RKO (cell line): ENCODE results near the gene RGS7.
"Not testable (repeated sequence)": the region's sequence is repeated elsewhere in the genome, so short reads cannot be mapped to it uniquely, and the experiment has no call there.

Experiments used
- DNase-seq: peaks from one replicate; pipeline ENCODE4 v3.0.0-alpha.2; 2016; ENCODE audit warnings: low spot score

Gene RGS7

DNA sequence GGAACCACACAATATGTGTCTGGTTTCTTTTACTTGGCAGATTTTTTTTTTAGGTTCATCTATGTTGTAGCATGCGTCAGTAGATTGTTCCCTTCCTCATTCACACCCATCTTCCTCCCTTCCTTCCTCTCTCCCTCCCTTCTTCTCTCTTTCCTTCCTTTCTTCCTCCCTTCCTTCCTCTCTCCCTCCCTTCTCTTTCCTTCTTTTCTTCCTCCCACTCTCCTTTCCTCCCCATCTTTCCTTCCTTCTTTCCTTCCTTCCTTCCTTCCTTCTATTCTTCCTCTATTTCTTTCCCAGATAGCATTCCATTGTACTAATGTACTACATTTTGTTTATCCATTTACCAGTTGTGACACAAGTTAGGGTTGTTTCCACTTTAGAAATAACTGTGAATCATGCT is 218.0 kb downstream of the RGS7 start:
- no peak for DNase-seq

DNA sequence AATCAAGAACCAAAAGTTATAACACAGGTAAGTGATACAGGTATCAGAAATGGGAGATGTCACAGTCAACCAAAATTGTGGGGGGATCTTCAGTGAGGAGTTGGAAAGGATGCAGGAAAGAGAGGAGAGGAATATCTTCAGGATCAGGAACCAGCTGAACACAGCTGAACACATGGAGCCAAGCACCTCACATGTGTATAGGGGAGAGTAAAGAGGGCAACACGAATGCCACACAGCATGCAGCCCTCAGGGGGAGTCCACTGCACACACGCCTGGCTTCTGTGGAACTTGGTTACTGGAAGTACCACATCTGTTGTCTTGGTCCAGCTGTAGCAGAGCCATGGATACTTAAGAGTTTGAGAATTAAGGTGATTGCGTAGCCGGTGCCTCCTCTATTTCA is 218.8 kb downstream of the RGS7 start:
- DNase-seq: no peak

DNA sequence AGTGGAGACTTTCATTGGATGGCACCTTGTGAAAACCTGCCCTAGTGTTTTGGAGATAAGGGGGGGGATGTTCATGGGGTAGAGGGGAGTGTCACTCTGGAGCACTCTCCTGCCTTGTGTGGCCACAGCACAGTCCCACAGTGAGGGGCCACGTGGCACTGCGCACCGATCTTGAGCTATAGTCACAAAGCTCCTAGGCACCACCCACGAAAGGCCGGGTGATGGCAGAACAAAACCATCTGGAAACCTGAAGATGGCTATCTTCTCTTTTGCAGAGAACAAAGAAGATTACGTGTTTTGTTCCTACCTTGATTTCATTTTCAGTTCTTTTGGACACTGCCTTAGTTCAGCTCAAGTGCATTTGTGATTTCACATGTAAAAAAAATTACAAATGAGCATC is 220.6 kb downstream of the RGS7 start:
- DNase-seq: no peak

DNA sequence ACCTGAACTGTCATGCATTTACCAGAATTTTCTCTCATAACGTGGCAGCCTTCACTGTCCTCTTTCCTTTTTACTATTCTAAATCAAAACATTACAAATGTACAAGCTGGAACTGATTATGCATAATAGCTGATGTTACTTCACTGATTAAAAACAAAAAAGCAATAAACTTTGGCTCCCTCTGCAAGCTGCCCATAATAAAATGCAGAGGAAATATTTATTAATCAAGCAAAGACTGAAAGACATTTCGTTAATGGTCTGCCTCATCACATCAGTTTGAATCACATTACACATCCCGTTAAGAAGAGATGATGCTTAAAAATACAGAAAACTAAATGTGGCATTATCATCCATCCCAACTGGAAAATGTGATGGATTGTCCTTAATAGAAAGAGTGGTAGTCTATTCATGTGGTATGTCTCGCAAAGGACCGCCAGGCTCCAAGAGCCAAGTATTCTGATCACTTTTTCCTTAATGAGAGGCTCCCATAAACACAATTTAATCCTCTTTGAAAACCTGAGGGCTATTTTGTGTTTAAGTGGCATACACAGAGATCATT is 225.3 kb downstream of the RGS7 start:
- DNase-seq: no peak

DNA sequence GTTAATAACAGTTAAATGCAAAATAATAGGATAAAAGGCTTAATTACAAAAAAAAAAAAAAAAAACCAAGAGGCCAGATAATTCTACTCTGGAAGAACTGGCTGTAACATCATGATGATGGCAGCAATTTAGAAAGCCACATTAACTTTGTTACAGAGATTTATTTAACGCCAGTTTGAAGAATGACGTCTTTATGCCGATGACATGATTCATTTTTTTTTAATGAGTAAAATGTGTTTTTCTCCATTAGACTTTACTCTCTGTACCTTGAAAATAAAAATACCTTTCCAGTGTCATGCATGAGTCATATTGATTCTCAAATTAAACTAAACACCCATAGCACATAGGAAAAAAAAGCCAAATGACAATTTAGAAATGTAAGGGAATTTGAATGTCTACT is 226.1 kb downstream of the RGS7 start:
- DNase-seq: no peak

DNA sequence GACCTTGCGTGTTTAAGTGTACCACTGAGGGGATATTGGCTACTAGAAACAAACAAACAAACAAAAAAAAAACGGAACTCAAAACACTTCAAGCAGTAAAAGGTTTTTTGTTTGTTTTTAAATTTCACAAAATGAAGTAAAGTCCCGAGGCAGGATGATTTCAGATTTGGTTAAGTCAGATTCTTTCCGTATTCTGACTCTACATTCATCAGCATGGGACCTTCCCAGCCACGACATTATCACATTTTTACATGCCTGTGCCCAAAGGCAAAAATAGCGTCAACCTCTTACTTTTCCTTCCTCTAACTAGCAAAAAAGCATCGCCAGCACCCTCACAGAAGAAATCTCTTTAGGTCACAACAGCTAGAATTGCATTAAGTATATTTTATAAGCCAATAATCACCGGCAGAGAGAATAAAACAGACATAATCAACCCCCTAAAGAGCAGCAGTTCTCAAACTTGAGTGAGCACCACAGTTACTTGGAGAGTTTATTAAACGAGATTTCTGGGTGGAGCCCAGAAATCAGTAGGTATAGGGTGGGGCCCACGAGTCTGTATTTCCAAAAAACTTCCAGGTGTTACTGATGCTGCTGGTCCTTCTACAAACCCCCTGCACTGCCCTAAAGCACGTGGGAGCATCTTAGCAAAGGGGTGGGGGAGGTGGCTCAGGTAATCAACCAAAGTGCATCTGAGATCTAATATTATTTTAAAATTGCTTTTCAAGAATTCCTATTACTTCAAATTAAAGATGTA is 227.6 kb downstream of the RGS7 start:
- DNase-seq: no peak

GRCh38 chr1:241125286-241125685 is 231.7 kb downstream of the RGS7 start:
- DNase-seq: no peak

GRCh38 chr1:241118049-241118448 is 239.0 kb downstream of the RGS7 start:
- no peak for DNase-seq

DNA sequence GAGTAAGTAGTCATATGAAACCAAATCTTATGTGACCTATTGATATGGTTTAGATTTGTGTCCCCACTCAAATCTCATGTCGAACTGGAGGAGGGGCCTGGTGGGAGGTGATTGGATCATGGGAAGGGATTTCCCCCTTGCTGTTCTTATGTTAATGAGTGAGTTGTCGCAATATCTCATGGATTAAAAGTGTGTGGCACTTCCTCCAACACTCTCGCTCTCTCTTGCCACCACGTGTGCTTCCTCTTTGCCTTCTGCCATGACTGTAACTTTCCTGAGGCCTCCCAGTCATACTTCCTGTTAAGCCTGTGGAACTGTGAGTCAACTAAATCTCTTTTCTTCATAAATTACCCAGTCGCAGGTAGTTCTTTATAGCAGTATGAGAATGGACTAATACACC is 241.2 kb downstream of the RGS7 start:
- DNase-seq: peak; percentile 2

DNA sequence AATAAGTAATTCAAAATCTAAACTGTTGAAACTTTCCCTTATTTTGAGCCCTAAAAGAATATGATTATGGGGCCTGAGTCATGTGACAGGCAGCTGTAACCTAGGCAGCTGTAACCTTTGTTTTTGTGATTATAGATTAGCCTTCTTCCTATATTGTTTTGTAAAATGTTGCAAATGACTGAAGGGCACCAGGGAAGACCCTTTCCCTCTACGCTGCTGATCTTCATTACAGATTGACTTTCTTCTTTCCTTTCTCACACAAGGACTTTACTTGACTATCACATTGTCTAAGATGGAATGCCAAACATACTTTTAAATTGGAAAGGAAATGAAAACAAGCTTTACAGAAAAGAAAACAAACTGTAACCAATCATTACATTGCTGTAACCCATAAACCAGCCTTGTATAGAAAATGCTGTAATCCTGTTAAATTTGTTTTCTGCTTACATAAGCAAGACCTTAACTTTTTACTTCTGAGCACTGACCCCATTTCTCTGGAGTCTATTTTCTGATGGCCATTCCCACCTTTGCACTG is 242.2 kb downstream of the RGS7 start:
- DNase-seq: no peak

DNA sequence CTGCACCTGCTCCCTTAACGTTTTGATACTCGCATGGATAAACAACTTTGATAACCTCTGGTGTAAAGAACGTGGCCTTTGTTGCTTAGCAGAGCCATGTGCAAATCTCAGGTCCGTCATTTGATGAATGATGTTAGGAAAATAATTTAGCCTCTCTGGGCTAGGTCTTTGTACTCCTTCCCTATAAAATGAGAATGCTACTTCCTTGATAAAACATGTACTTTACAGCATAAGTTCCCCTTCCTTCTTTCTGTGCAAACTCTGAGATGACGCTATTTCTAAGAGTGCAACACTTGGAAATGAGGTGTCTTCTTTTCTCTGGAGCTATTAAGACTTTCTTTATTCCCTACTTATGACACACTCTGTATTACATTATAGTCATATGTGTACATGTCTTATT is 243.4 kb downstream of the RGS7 start:
- no peak for DNase-seq

- no peak for DNase-seq
These were observed 248.0 kb downstream of the RGS7 start for GRCh38 chr1:241109039-241109438.

DNA sequence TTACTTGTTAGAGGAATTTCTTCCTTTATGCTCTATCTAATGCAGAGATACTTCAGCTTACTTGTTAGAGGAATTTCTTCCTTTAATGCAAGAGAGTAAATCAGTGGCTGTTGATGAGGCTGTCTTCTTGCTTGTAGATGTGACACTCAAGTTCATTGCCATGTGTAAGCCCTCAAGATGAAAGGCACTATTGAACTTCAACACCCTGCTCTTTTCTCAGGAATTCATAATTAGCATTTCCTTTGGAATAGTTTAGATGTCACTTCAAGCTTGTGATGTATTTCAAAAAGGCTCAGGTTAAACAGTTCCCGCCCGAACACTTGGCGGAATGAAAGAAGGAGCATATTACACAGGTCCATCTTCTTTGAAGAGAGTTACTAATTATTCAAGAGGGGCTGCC is 251.9 kb downstream of the RGS7 start:
- DNase-seq: no peak

DNA sequence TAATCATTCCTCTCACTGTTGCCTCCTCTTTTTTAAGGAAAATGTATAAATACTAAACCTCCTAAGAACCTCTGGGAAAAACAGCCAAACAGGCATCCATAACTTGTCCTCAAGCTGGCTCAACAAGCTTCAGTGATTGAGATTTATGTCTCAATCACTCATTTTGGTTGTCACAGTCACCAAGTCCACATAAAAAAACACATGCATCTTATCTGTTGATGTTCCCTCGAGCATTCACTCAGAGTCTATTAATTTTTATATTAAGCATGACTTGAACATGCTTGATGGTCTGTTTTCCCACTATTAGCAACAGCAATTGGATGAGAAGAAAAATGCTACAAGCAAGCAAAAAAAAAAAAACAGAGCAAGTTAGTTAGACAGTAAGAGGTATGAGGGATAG is 254.3 kb downstream of the RGS7 start:
- no peak for DNase-seq

- no peak for DNase-seq
These were observed 255.4 kb downstream of the RGS7 start for GRCh38 chr1:241101622-241102021.

DNA sequence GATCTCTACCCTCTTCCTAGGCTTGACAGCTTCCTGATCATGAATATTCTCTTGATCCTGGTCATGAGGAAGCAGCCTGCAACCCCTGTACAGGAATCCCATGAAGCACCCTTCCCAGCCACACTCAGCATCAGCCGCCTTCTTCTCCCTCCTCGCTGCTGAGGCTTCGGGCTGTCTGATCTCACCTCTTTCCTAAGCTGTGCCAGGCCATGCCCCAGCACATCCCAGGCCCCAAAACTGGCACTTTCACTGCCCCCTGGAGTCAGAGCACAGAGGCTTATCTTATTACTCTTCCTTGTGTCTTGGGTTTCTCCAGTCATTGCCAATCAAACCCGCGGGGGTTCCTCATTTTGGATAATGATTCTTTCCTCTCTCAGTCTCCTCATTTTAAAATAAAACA is 259.5 kb downstream of the RGS7 start:
- no peak for DNase-seq

DNA sequence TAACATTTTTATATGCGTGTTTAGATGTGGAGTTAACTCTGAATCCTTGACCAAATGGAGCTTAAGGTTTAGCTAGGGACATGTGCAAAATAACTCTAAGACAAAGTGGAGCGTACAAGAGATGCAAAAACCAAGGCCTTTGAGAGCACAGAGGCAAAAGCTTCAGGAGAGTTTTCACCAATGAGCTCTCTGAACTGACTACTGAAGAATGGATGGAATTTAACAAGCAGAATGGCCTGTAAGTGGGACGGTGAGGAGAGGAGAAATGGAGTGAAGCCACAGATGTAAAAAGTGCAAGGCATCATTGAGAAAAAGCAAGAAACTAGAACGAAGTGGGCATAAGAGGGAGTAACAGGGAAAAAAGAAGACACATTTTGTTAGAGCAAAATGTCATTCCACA is 260.0 kb downstream of the RGS7 start:
- DNase-seq: no peak

GRCh38 chr1:241095847-241096246 is 261.2 kb downstream of the RGS7 start:
- DNase-seq: no peak

DNA sequence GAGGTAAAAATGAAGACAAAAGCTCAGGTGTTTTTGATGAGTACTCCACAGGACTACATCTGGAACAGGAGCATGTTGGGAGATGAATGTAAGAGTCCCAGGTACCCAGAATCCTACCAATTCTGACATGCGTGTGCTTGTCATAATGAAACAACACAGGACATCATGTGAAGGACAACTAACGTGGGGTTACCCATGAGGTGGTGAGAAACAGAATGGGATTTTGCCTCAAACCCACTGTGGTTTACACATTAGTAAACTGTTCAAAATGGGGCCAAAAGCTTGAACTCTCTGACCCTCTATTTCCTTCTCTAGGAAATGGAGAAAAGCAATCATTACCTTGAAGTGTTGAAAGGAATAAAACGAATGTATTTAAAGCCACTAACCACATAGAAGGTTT is 266.2 kb downstream of the RGS7 start:
- no peak for DNase-seq

- DNase-seq: not testable (repeated sequence)
These were observed 267.9 kb downstream of the RGS7 start for GRCh38 chr1:241089066-241089465.

GRCh38 chr1:241088075-241088474 is 268.9 kb downstream of the RGS7 start:
- not testable (repeated sequence) for DNase-seq

DNA sequence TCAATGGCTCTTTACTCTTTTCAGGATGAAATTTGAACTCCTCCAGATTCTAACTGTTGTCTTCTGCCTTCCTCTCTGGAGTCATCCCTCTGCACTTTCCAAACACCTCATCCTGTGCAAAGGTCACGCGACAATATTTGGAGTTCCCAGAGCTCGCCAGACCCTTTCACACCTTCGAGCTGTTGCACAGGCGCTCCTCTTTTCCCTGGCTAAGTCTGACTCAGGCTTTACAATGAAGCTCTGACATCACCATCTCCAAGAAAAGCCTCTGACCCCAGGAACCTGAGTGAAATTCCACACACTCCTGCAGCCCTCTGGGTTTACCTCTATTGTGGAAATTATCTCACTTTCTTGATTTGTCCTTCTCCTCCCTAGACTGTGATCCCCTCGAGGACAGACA is 270.3 kb downstream of the RGS7 start:
- DNase-seq: no peak

- DNase-seq: no peak
These were observed 273.7 kb downstream of the RGS7 start for GRCh38 chr1:241083285-241083684.

DNA sequence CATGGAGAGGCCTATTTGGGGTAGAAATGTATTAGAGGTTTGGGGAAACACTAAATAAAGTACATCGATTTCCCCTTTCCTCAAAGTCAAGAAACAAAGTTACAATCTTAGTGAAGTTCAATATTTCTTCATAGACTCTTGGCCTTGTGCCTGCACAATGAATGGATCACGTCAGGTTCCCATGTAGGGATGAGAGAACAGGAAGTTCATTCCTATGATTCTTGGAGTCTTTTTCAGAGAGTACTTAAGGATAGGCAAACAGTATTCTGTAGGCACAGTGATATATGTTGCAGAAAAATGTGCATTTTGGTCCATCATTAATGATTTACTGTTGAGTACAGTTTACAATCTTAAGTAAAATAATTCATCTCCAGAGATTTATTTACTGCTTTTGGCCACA is 275.5 kb downstream of the RGS7 start:
- DNase-seq: no peak
